ENCODE measurements around the gene ACTN3.
A peak's percentile ranks its signal among the peaks of the same experiment; 100 is the strongest.
"Not testable (repeated sequence)": the region's sequence is repeated elsewhere in the genome, so short reads cannot be mapped to it uniquely, and the experiment has no call there.

Gene ACTN3

DNA sequence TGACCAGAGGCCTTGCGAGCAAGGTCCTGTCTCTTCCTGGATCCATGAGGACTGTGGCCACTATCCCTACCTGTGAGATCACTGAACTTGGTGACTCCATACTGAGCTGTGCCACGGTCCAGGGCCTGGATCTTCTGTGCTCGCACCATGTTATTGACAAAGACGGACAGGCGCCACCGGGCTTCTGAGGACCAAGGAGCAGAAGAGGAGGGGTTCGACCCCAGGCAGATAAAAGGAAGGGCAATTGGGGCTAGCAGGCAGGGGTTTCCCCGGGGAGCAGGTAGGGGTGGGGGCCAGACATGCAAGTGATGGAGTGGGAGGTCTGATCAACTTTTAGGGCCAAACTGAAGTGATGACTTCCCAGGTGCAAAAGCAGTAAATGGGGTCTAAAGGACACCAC is 19.5 kb downstream of the ACTN3 start:
- no peak for DNase-seq (ENCODE audit: low spot score)

DNA sequence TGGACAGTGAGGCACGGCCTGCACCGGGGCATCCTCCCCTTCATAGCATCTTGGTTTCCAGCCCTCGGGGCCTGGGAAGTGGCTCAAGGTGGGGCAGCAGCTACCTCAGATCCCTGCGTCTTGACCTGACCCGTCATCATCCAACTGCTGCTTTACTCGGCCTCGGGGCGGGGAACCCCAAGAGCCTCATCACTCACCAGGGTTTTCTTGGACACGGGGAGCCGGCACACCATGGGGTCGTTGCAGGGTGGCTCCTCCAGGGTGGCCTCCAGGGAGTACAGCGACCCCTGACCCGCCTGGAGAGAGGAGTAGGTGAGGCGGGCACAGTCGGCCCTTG is 21.1 kb downstream of the ACTN3 start:
- DNase-seq (ENCODE audit: low spot score), result no peak

DNA sequence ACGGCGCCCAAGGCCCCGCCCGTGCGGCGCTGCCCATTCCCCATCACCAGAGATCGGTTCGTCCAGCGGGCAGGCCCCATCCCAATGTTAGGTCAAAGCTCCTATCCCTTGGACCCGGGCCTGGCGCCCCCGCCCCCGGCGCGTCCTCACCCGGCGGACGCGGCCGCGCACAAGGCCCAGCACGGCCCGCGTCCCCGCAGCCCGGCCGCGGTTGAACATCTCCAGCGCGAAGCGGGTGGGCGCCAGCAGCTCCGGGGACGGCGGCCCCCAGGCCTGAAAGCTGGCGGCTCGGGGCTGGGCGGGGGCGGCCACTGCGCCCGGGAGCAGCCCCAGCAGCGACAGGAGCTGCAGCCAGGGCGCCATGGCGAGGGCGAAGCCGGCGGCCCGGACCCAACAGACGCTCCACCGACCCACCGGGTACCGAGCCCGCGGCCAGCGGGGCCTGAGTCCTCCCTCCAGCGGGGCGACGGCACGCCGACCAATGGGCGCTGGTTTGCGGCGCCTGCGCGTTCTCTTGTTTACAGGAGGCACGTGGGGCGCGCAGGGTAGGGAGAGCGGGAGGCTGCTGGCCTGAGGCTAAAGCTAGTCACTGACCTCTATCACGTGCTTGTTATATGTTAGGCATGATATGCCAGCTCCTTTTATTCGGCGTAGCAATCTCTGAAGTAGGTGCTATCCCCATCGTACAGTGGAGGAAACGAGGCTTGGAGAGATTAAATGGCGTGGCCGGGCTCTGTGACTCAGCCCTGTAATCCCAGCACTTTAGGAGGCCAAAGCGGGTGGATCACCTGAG is 21.6 kb downstream of the ACTN3 start, which contains the start of gene CTSF:
Gene CTSF, minus strand, starts transcription at position 483 of the 793 bp plus-strand sequence. Its CDS starts 120 bp downstream, at position 363.
- DNase-seq (ENCODE audit: low spot score), result peak; percentile 90

DNA sequence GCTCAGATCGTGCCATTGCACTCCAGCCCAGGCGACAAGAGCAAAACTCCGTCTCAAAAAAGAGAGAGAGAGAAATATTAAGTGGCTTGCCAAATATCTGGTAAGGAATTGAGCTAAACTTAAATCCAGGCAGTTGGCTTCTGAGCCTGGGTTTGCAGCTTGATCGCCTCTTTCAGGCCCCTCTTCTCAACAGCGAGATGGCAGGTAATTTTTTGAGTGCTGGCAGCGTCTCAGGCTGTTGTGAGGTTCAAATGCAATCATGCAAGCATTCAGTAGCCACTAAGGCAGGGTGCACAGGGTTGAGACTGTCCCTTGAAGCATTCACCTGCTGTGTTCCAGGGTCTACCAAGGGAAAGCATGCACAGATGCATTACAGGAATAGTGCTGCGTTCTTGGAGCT is 22.4 kb downstream of the ACTN3 start:
- DNase-seq (ENCODE audit: low spot score), result no peak

DNA sequence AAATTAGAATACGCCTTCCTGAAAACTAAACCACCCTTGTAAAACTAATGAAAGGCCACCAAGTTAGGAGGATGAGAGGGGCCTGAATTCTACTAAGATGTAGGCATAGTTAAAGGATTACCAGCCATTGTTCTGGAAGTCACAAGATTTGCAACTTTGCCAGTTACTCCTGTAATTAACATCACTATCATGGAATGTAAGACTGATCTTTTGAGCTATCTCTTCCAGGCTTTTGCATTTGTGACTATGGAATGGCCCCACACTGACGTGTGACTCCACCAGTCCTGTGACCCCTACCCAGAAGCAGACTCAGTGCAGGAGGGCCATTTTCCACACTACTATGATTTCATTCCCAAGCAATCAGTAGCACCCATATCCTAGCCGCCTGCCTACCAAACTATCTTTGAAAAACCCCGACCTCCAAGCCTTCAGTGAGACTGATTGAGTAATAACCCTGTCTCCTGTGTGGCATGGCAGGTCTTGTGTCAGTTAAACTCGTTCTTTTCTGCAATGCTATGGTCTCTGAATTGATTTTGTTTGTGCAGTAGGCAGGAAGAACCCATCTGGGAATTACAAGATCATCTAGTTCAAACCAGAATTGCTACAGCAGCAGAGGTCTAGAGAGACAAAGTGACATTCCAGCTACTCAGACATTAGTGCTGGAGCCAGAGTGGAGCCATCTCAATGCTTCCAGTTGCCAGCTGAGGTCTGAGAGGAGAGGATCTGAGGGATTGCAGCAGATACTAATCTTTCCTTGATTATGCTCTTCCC is 23.6 kb downstream of the ACTN3 start:
- no peak for DNase-seq (ENCODE audit: low spot score)

DNA sequence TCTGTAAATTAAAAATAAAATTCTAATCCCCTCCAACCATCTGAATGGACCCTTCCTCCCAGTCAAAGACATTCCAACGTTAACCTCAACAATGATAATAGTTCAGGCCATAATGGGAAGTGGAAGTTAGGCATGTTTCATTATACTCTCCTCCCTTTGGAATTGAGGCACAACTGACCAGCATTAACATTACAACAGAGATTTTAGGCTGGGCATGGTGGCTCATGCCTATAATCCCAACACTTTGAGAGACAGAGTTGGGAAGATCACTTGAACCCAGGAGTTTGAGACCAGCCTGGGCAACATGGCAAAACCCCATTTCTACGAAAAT is 24.1 kb downstream of the ACTN3 start:
- no peak for DNase-seq (ENCODE audit: low spot score)

DNA sequence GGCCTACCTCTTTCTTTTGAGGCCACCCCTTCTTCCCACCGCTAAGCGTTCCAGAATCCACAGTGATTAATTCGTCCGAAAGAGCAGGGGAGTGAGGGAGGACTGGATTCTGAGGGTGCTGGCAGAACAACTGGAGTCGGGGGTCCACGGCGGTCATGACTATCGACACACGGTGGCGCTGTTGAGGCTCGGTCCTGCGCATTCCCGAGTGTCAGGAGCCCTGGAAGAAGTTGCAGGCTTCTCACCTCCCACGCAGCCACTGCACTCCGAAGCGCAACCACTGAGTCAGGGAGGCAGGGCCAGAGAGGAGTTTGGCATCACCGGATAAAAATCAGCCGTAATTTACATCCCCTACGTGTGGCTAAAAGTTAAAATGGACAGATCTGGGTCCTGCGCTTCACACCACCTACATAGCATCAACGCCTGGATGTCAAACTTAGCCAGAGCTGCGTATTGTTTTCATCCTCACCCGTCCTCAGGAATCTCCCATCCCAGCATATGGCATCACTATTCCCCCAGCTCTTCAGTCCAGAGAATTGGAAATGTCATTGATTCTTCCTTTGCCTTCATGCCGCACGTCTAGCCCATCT is 32.4 kb downstream of the ACTN3 start:
- DNase-seq (ENCODE audit: low spot score), result no peak

DNA sequence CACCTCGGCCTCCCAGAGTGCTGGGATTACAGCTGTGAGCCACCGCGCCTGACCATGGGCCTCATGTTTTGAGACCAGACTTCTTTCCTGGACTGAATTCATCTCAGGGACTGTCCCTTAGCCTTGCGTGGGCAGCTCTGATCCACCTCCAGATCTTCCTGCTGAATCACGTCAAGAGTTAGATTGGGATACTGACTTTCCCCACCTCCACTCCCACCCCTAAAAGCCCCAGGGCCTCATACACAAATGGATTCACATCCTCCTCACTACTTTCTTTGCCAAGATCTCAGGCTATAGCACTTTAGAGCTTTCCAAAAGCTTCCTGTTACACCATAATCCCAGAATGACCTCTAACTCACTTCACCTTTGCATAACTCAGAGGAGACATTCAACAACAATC is 34.1 kb downstream of the ACTN3 start:
- DNase-seq (ENCODE audit: low spot score), result no peak

DNA sequence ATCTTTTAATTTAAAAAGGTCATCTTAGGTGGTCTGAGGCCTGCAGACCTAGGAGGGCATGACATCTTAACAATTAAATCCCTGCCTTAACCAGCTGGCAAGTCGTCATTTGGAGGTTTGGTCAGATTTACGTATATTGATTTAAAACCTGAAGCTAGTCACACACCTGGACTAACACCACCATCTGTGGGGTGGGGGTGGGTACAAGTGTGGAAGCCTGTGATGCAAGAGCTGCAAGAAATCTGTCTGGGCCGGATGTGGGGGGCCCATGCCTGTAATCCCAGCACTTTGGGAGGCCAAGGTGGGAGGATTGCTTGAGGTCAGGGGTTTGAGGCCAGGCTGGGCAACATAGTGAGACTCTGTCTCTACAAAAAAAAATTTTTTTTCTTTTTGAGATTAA is 34.6 kb downstream of the ACTN3 start:
- DNase-seq (ENCODE audit: low spot score), result no peak

DNA sequence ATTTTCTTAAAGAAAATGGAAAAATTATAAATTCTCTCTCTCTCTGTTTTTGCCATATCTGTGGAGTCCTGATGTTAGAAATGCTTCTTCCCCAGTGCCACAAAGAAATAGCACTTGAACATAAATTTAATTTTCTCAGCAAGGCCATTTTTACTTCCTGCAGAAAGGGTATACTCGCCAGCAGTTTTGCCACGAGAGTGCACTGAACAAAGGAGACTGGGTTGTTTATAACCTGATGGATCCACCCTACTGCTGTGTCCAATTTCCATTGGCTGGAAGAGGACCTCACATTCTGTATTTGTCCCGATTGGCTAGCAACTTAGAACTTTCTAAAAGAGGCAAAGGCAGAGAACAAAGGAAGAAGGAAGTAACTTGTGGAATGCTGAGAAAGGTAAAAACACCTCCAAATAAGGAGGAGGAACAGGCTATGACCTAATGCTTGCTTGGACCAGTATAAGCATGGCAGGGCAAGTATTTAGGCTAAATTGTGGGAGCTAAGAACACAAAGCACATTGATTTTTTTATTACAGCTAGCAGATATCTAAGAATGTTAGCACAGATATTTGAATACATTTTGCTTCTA is 36.0 kb downstream of the ACTN3 start:
- not testable (repeated sequence) for DNase-seq (ENCODE audit: low spot score)

DNA sequence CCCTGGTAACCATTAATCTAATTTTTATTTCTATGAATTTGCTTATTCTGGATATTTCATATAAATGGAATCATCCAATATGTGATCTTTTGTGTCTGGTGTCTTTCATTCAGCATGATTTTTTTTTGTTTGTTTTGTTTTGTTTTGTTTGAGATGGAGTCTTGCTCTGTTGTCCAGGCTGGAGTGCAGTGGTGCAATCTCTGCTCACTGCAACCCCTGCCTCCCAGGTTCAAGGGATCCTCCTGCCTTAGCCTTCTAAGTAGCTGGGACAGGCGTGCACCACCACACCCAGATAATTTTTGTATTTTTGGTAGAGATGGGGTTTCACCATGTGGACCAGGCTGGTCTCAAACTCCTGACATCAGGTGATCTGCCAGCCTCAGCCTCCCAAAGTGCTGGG is 38.7 kb downstream of the ACTN3 start:
- DNase-seq (ENCODE audit: low spot score), result not testable (repeated sequence)

DNA sequence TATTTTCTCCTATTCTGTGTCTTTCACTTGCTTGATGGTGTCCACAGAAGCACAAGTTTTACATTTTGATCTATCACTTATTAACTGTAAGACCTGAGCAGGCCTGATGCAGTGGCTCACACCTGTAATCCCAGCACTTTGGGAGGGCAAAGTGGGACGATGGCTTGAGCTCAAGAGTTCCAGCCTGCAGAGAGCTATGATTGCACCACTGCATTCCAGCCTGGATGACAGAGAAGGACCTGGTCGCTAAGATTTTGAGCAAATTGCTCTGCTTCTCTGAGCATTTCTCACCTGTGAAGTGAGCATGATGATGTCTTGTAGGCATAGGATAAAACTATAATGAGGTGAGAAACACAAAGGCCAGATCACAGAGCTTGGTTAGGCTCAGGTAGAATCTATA is 39.4 kb downstream of the ACTN3 start:
- no peak for DNase-seq (ENCODE audit: low spot score)

DNA sequence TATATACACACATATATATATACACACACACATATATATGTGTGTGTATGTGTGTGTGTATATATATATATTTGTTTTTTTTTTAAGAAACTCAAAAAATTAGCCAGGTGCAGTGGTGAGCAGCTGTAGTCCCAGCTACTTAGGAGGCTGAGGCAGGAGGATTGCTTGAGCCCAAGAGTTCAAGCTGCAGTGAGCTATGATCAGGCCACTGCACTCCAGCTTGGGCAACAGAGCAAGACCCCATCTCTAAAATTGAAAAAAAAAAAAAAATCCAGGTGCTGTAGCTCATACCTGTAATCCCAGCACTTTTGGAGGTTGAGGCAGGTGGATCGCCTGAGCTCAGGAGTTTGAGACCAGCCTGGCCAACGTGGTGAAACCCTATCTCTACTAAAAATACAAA is 42.6 kb downstream of the ACTN3 start:
- not testable (repeated sequence) for DNase-seq (ENCODE audit: low spot score)

DNA sequence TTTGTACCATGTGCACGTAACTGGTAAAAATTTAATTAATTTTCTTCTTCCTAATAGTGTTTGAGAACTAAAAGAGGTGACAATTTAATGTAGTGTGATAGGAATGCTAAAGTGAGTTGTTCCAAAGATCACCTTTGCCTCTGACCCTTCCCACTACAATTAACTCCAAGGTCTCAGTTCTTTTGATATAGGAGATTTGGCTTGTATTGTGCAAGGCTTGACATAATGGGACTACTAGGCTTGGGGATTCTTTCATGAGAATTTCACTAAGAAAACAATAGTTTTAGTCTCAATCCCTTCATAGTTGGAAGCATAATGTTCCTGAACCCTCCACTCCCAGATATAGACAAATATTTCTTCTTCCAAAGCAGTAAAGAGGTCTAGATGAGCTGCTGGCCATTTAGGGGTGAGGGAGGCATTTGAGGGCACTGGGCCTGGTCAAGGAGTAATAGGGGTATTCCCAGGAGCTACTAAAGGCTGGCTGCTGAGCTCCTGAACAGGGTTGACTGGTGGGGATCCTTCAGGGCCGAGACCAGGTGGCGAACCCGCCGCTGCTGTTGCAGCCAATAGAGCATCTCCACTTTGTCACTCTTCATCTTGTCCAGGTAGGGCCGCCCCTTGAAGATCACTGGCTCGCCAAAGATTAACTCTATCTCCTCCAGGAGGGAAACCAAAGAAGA is 43.4 kb downstream of the ACTN3 start:
- DNase-seq (ENCODE audit: low spot score), result no peak

DNA sequence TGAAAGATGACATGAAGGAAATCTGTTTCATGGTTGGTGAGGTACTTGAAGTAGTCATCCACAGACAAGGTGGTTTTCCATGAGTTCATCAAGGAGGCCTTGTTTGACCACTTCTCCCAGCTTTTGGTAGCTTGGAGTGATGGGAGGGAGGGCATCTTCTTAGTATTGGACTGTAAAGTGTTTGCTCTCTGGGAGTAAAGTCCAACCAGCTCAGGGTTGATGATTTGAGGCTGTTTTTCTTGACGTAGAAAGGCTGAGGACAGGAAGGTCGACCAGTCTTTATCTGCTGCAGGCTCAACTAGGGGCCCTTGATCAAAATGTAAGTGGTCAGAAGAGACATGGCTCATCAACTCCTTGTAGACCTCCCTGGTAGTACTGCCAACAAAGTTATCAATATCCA is 44.5 kb downstream of the ACTN3 start:
- DNase-seq (ENCODE audit: low spot score), result no peak

DNA sequence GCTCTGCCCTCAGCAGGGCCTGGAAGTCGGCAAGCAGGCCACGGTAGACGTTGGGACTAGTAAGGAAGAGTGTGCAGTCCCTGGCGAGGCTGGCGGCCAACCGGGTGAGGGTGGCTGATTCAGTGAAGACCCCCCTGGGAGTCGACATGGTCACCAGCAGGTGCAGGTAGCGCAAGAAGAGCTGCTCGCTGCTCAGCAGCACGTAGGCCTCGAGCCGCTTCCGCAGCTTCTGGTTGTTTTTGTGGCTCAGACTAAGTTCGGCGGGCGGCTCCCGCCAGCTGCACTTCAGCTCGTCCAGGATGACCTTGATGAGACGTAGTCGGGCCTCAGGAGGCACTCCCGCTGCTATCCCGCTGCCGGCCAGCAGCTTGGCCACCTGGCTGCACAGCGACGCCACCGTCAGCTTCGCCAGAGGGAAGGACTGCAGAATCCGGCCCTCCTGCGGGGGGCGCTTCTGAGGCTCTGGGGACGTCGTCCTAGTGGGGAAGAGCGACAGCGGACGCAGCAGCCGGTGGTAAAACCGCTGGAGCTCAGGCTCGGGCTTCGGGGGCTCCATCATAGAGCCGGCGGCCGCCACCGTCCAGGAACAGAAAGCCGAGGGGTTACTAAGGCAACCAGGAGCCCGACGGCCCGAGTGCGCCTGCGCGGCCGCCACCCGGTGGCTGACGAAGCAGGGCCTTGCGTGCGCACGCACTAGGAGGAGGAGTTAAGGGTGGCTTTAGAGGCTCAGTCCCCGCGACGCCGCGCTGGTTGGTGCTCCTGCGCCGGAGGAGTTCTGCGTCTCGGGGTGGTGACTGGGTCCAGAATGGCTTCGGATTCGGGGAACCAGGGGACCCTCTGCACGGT is 46.0 kb downstream of the ACTN3 start, which contains the start of the genes CCDC87 and CCS:
Gene CCDC87, minus strand, starts transcription at position 607 of the 846 bp plus-strand sequence. Its CDS starts 48 bp downstream, at position 559.
Gene CCS, plus strand, starts transcription at position 729 of the 846 bp plus-strand sequence. Its CDS starts 77 bp downstream, at position 806.
- peak; percentile 93 for DNase-seq (ENCODE audit: low spot score)

DNA sequence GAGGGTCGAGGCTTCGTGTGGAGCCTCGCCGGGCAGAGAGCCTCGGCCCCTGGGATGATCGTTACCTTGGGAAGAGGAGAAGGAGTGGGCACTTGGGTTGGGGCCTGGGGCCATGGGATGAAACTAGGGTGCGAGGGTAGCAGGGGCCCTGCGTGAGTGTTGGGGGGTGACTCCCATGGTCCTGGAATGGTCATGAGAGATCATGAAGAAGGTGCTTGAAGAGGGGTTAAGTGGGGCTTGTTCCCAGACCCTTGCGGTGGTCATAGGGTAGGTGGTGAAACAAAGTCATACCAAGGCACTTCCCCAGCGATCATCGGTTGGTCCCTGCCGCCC is 46.6 kb downstream of the ACTN3 start:
- no peak for DNase-seq (ENCODE audit: low spot score)

DNA sequence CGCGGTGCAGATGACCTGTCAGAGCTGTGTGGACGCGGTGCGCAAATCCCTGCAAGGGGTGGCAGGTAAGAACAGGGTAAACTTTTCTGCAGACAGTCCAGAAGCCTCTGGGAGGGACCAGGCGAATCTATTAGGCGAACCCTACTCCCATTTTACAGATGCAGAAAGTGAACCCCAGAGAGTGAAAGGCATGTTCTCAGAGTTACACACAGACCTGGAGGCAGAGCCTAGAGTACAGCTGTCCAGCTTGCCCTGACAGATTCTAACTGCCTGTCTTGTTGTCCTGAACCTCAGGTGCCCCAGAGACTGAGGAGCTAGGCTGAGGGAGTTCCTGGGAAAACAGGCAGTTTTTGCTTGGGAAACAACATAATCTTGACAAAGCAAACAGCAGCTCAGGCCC is 46.9 kb downstream of the ACTN3 start:
- DNase-seq (ENCODE audit: low spot score), result no peak

DNA sequence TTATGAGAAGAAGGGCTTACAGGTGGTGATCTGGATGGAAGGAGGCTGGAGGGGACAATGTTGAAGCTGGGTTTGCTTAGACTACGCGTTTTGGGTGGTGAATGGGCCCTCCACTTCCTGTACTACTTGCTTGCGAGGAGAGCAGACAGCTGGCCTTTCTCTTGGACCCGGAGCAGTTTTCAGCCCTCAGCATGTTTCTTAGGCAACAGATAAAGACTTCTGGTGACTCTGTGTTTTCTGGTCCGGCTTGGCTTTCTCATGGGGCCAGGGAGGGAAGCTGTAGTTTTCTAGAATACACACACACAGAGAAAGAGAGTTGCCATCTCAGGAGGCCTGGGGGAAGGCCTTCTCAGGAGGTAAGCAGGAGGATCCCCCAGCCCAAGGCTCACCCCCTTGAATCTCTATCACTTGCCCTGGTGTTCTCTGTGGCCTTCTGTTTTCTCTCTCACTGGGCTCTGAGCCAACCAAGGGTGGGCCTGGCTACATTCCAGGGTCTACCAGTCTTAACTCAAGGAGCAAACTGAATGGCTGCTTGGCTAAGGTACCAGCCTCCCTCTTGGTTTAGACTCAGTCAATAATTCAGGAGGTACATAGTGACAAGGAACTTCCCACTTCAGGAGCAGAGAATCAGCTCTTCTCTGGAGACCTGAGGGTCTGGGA is 48.7 kb downstream of the ACTN3 start:
- no peak for DNase-seq (ENCODE audit: low spot score)

DNA sequence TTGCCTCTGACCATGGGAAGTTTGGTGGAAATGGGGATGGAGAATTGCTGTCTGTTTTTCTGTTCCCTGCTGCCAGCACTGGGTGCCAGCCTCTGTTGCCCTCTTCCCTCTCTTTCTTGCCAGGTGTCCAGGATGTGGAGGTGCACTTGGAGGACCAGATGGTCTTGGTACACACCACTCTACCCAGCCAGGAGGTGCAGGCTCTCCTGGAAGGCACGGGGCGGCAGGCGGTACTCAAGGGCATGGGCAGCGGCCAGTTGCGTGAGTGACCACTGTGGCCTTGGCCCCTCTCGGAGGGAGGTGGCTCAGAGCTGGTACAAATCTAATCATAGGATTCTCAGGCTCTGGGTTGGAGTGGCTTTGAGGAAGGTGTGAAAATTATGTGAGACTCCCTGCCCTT is 52.3 kb downstream of the ACTN3 start:
- DNase-seq (ENCODE audit: low spot score), result no peak

DNA sequence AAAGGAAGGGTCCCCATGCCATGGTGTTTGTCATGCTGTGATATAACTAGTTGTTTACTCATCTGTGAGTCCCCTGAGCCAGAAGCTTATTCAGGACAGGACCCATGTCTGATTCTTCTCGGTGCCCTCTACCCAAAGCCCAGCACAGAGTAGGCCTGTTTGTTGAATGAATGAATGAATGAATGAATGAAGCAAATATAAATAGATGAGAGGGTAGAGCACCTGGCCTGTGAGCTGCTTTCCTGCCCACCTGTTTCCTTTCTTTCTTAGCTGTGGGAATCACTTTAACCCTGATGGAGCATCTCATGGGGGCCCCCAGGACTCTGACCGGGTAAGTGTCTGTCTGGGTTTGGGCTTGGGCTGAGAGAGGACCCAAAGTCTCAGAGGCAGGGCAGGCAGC is 53.5 kb downstream of the ACTN3 start:
- no peak for DNase-seq (ENCODE audit: low spot score)
